ENCODE data around the gene DCBLD1.

The DCBLD1 gene

DNA sequence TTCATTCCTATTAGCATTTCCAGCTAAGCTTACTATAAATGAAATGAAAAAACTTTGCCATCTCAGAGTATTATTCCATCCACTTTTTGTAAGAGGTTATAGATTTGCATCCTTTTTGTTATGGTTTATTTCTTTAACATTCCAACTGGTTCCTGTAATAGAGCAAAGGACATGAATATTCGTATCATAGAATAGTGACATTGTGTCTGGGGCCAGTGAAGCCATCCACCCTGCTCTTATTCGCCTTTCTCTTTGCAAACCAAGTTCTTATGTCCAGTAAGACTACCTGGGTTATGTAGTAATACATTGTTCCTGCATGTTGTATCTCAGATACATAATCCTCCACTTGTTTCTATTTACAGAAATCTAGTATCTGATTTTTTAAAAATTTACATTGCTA is 43.1 kb downstream of the DCBLD1 start:
- no peak overlapping the region for H3K4me2 ChIP-seq (ENCODE audit: low read depth, low read length, poor library complexity, severe bottlenecking)
- H3K9me2 ChIP-seq (replicated peaks; ENCODE audit: low read depth, low read length) = no peaks in the 10 kb centered on the region
- H3K79me2 ChIP-seq (ENCODE audit: insufficient read depth, low read length) = no peaks in the 10 kb centered on the region
- no peaks in the 10 kb centered on the region for H3K36me3 ChIP-seq (ENCODE audit: insufficient read depth, low read length)
- no peaks in the 10 kb centered on the region for H4K20me1 ChIP-seq (ENCODE audit: insufficient read depth, low read length, poor library complexity, severe bottlenecking)
- H3K9me3 ChIP-seq (ENCODE audit: insufficient read depth, low read depth, low read length) = no peaks in the 10 kb centered on the region
- H3K9ac ChIP-seq (ENCODE audit: low read depth, low read length, poor library complexity, severe bottlenecking) = no peak overlapping the region
- H3K27me3 ChIP-seq (ENCODE audit: insufficient read depth, low read length, poor library complexity, severe bottlenecking) = no peaks in the 10 kb centered on the region
- no peaks in the 10 kb centered on the region for H3K4me1 ChIP-seq (ENCODE audit: insufficient read depth, low read length, poor library complexity, severe bottlenecking)
- no peak overlapping the region for H2AFZ ChIP-seq (ENCODE audit: low read length)
- H3F3A ChIP-seq (ENCODE audit: low read depth) = no peaks in the 10 kb centered on the region
- TF ChIP-seq, protein P1, sequence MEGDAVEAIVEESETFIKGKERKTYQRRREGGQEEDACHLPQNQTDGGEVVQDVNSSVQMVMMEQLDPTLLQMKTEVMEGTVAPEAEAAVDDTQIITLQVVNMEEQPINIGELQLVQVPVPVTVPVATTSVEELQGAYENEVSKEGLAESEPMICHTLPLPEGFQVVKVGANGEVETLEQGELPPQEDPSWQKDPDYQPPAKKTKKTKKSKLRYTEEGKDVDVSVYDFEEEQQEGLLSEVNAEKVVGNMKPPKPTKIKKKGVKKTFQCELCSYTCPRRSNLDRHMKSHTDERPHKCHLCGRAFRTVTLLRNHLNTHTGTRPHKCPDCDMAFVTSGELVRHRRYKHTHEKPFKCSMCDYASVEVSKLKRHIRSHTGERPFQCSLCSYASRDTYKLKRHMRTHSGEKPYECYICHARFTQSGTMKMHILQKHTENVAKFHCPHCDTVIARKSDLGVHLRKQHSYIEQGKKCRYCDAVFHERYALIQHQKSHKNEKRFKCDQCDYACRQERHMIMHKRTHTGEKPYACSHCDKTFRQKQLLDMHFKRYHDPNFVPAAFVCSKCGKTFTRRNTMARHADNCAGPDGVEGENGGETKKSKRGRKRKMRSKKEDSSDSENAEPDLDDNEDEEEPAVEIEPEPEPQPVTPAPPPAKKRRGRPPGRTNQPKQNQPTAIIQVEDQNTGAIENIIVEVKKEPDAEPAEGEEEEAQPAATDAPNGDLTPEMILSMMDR (conservative IDR thresholded peaks at IDR 0.05; ENCODE audit: low read length) = no peak
- TF ChIP-seq EZH2phosphoT487 (IDR thresholded peaks at IDR 0.05; ENCODE audit: borderline replicate concordance) = no peak
- H3K4me3 ChIP-seq (ENCODE audit: low read length, poor library complexity, severe bottlenecking) = no peak overlapping the region

DNA sequence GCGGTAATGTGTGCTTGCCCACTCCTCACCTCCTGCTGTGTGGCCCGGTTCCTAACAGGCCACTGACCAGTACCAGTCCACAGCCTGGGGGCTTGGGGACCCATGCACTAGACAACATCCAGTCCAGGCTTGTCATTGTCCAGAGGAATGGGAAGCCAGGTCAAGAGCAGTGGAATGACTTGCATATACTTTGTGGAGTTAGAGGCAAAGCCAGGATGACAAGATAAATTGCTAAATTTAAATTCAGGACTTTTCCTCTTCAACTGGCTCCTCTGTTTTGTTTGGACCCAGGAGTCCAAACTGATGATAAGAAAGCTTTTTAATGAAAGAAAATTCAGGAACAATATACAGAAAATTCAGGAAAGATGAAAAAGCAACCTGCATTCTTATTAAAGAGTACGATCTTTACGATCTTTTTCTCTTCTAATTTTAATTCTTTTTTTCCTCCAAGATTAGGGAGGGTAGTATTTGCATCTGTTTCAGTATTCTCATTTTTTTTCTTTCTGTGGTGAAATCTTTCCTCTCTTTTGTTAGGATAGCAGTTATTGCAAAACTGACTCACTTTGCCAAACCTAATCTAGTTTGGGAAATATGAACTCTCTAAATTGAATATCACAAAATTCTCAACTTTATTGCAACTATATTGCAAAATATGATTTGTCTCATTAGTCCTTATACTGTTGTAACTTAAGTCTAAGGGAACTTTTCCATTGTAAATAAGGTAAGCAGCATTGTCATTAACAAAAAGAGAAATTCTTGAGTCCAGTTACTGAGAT is 48.2 kb downstream of the DCBLD1 start:
- H4K20me1 ChIP-seq (ENCODE audit: insufficient read depth, low read length, poor library complexity, severe bottlenecking) = no peaks in the 10 kb centered on the region
- H3K4me3 ChIP-seq (ENCODE audit: low read length, poor library complexity, severe bottlenecking) = no peak overlapping the region
- H3F3A ChIP-seq (ENCODE audit: low read depth) = no peaks in the 10 kb centered on the region
- H3K79me2 ChIP-seq (ENCODE audit: insufficient read depth, low read length) = no peaks in the 10 kb centered on the region
- TF ChIP-seq, protein P1 (conservative IDR thresholded peaks at IDR 0.05; ENCODE audit: low read length) = no peak
- no peak for TF ChIP-seq EZH2phosphoT487 (IDR thresholded peaks at IDR 0.05; ENCODE audit: borderline replicate concordance)
- H3K9me3 ChIP-seq (ENCODE audit: insufficient read depth, low read depth, low read length) = no peaks in the 10 kb centered on the region
- no peak overlapping the region for H3K4me2 ChIP-seq (ENCODE audit: low read depth, low read length, poor library complexity, severe bottlenecking)
- no peaks in the 10 kb centered on the region for H3K36me3 ChIP-seq (ENCODE audit: insufficient read depth, low read length)
- no peaks in the 10 kb centered on the region for H3K27me3 ChIP-seq (ENCODE audit: insufficient read depth, low read length, poor library complexity, severe bottlenecking)
- no peaks in the 10 kb centered on the region for H3K4me1 ChIP-seq (ENCODE audit: insufficient read depth, low read length, poor library complexity, severe bottlenecking)
- no peaks in the 10 kb centered on the region for H3K9me2 ChIP-seq (replicated peaks; ENCODE audit: low read depth, low read length)
- no peak overlapping the region for H3K9ac ChIP-seq (ENCODE audit: low read depth, low read length, poor library complexity, severe bottlenecking)
- H2AFZ ChIP-seq (ENCODE audit: low read length) = no peak overlapping the region

DNA sequence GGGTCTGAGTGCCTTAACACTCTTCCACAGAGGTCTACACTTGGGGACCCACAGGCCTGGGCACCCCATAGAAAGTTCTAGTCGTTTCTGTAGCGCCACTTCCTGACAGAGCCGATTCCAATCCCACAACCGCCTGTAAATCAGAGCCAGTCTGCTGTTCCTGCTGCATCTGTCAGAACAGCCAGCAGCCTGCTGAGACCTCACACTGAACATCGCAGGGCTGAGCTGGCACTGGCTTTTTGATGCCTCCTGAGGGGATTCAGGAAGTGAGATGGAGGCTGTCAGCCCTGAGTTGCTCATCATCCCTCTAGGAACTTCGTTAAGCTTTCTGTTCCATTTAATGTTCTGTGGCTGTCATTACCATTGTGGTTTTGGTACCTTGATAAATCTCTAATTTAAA is 48.9 kb downstream of the DCBLD1 start:
- H3K4me2 ChIP-seq (ENCODE audit: low read depth, low read length, poor library complexity, severe bottlenecking) = no peak overlapping the region
- peak overlapping the region; percentile 14; the same call in 1 of the 2 replicates for H2AFZ ChIP-seq (ENCODE audit: low read length)
- no peak overlapping the region for H3K9ac ChIP-seq (ENCODE audit: low read depth, low read length, poor library complexity, severe bottlenecking)

More for the DNA sequence above, 48.9 kb downstream of the DCBLD1 start:
- Histone ChIP-seq H3K4me3 (ENCODE audit: low read length, poor library complexity, severe bottlenecking) (no peak overlapping the region), H3K79me2 (ENCODE audit: insufficient read depth, low read length) (no peaks in the 10 kb centered on the region), H3K27me3 (ENCODE audit: insufficient read depth, low read length, poor library complexity, severe bottlenecking) (no peaks in the 10 kb centered on the region), H3K36me3 (ENCODE audit: insufficient read depth, low read length) (no peaks in the 10 kb centered on the region), H4K20me1 (ENCODE audit: insufficient read depth, low read length, poor library complexity, severe bottlenecking) (no peaks in the 10 kb centered on the region), H3K9me3 (ENCODE audit: insufficient read depth, low read depth, low read length) (no peaks in the 10 kb centered on the region), H3K9me2 (replicated peaks; ENCODE audit: low read depth, low read length) (no peaks in the 10 kb centered on the region), H3F3A (ENCODE audit: low read depth) (no peaks in the 10 kb centered on the region), H3K4me1 (ENCODE audit: insufficient read depth, low read length, poor library complexity, severe bottlenecking) (no peaks in the 10 kb centered on the region)
- TF ChIP-seq EZH2phosphoT487 (IDR thresholded peaks at IDR 0.05; ENCODE audit: borderline replicate concordance) = no peak
- TF ChIP-seq, protein P1 (conservative IDR thresholded peaks at IDR 0.05; ENCODE audit: low read length) = no peak

Measured in Loucy (cell line).